Peyer's patch (tissue), 4 donors: ENCODE measurements around the gene BHLHA9. TPM values are rescaled to one million over a fixed set of nuclear protein-coding genes. Genes with fewer than 3 reads are reported as not detected.

ENCODE experiments used
- DNase-seq, 3 donors: peaks; one replicate each; pipeline ENCODE4 v3.0.0-alpha.2; 2017 to 2019
- H3K27ac ChIP-seq, 4 donors: fragments of 200-600 bp; sonication (generic); one replicate each; pipeline ENCODE4 v1.5.1; 2016 to 2019
- H3K27me3 ChIP-seq, 2 donors: fragments of 200-600 bp; sonication (generic); one replicate each; pipeline ENCODE4 v1.5.1; 2019
- H3K36me3 ChIP-seq, 3 donors: fragments of 200-600 bp; sonication (generic); one replicate each; pipeline ENCODE4 v1.5.1; 2016 to 2019
- H3K4me1 ChIP-seq, 4 donors: fragments of 200-600 bp; sonication (generic); one replicate each; pipeline ENCODE4 v1.5.1; 2016 to 2019
- H3K4me3 ChIP-seq, 4 donors: fragments of 200-600 bp; sonication (generic); 1 replicate in 3 of 4; 2 replicates in 1 of 4; pipeline ENCODE4 v1.5.1; 2016 to 2019; ENCODE audit warnings: mild to moderate bottlenecking in 1 of 4
- H3K9me3 ChIP-seq, 4 donors: fragments of 200-600 bp; sonication (generic); one replicate each; pipeline ENCODE4 v1.5.1; 2016 to 2019; ENCODE audit warnings: mild to moderate bottlenecking in 1 of 4
- POLR2A ChIP-seq, 2 donors: fragments of 450-650 bp; IDR thresholded peaks; one replicate each; pipeline ENCODE4 v1.5.1; 2017; ENCODE audit warnings: antibody characterized with exemption in 2 of 2, mild to moderate bottlenecking in 2 of 2, moderate library complexity in 2 of 2
- total RNA-seq, 4 donors: library from RNA; depleted of rRNA; stranded (reverse); fragments of >200 nt; gene quantifications; one replicate each; pipeline ENCODE4 v1.1.0, GENCODE V29; 2016
- TF ChIP-seq, protein P1 (sequence below), 6 experiments: fragments of 450-650 bp in 4 of 6; fragments of 200-600 bp in 2 of 6; sonication (generic) in 1 of 6; IDR thresholded peaks; one replicate each; pipeline ENCODE4 v1.5.1; 2017 to 2019; ENCODE audit warnings: antibody characterized with exemption in 6 of 6, mild to moderate bottlenecking in 3 of 6, moderate library complexity in 1 of 6

Gene BHLHA9
- total RNA-seq, 4 donors from 2014 or later = not detected

DNA sequence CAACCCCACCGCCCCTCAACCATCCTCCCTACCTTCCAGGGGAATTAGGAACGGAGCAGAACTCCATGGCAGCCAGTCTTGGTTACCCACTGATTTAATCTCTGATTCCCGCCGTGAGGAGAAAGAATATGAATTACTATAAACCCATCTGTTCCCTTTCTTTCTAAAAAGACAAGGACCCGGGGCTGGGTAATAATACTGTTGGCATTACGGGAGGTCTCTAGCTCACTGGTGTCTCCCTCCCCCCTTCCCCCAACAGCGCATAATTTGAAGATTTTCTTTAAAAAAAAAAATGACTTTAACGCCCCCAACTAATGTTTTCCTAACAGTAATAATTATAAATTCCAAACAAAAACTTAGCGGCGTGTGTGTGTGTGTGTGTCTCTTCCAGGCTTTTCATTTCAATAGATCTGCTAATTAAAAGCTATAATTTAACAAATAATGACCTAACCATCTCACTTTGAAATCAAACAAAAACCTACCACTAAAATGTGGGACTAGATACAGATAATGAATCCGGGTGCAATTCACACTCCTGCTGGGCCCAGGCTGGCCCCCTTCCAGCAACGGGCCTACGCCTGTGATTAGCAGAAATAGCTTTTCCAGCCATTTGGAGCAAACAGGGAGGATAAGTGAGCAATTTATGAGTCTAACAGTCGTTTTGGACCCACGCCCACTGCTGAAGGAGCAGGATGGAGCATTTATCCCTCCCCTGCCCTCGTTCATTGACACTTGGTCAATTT, 18.2 kb upstream of the BHLHA9 start:
- H3K27ac ChIP-seq = no peak overlapping the region
- TF ChIP-seq POLR2A (IDR thresholded peaks at IDR 0.05) = no peak
- TF ChIP-seq, protein P1, sequence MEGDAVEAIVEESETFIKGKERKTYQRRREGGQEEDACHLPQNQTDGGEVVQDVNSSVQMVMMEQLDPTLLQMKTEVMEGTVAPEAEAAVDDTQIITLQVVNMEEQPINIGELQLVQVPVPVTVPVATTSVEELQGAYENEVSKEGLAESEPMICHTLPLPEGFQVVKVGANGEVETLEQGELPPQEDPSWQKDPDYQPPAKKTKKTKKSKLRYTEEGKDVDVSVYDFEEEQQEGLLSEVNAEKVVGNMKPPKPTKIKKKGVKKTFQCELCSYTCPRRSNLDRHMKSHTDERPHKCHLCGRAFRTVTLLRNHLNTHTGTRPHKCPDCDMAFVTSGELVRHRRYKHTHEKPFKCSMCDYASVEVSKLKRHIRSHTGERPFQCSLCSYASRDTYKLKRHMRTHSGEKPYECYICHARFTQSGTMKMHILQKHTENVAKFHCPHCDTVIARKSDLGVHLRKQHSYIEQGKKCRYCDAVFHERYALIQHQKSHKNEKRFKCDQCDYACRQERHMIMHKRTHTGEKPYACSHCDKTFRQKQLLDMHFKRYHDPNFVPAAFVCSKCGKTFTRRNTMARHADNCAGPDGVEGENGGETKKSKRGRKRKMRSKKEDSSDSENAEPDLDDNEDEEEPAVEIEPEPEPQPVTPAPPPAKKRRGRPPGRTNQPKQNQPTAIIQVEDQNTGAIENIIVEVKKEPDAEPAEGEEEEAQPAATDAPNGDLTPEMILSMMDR (IDR thresholded peaks at IDR 0.05) = no peak
- no peaks in the 10 kb centered on the region for H3K27me3 ChIP-seq
- H3K4me1 ChIP-seq = peaks cover 0 to 5% (median 0%) of the 10 kb centered on the region in 4 donors
- H3K36me3 ChIP-seq = no peaks in the 10 kb centered on the region
- no peak for DNase-seq
- no peaks in the 10 kb centered on the region for H3K9me3 ChIP-seq
- no peak overlapping the region for H3K4me3 ChIP-seq

DNA sequence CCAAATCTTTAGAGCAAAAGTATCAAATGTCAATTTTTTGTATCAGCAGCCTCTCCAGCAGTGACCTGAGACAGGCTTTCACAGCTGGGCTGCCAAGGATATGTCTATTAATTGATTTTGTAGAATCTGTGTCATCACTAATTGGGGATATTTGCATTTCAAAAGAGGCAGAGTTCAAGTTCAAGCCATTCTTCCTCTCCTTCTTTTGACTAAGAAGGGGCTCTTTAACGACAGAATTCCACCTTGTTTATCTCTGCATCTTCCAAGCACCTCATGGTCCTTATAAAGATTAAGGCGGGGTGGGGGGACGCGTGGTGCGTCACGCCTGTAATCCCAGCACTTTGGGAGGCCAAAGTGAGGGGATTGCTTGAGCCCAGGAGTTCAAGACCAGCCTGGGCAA, 15.2 kb upstream of the BHLHA9 start:
- no peaks in the 10 kb centered on the region for H3K36me3 ChIP-seq
- H3K9me3 ChIP-seq = no peaks in the 10 kb centered on the region
- no peak overlapping the region for H3K27ac ChIP-seq
- peaks cover 0 to 11% (median under 1%) of the 10 kb centered on the region in 4 donors for H3K4me1 ChIP-seq
- no peaks in the 10 kb centered on the region for H3K27me3 ChIP-seq
- TF ChIP-seq POLR2A (IDR thresholded peaks at IDR 0.05) = no peak
- TF ChIP-seq, protein P1 (IDR thresholded peaks at IDR 0.05) = no peak
- no peak overlapping the region for H3K4me3 ChIP-seq
- no peak for DNase-seq

DNA sequence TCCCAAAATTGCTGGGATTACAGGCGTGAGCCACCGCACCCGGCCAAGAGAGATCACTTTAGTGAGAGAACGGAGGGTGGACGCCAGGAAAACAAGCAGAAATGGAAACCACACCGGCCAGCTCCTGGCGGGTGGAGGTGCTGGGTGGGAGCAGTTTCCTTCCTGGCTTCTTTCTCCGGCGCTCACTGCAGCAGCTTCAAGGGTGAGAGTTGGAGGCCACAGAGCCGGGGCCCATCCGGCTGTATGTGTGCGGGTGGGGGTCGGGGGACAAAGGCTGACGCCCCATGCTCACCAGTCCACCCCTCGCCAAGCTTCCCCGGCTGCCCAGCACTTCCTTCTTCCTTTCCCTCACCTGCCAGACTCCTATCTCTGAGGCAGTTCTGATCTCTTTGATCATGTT, 13.5 kb upstream of the BHLHA9 start:
- Histone ChIP-seq H3K36me3 (no peaks in the 10 kb centered on the region), H3K4me3 (no peak overlapping the region), H3K27ac (no peak overlapping the region), H3K27me3 (no peaks in the 10 kb centered on the region), H3K4me1 (peaks cover 0 to 15% (median 2%) of the 10 kb centered on the region in 4 donors), H3K9me3 (no peaks in the 10 kb centered on the region)
- DNase-seq = no peak
- TF ChIP-seq, protein P1 (IDR thresholded peaks at IDR 0.05) = no peak
- TF ChIP-seq POLR2A (IDR thresholded peaks at IDR 0.05) = no peak

DNA sequence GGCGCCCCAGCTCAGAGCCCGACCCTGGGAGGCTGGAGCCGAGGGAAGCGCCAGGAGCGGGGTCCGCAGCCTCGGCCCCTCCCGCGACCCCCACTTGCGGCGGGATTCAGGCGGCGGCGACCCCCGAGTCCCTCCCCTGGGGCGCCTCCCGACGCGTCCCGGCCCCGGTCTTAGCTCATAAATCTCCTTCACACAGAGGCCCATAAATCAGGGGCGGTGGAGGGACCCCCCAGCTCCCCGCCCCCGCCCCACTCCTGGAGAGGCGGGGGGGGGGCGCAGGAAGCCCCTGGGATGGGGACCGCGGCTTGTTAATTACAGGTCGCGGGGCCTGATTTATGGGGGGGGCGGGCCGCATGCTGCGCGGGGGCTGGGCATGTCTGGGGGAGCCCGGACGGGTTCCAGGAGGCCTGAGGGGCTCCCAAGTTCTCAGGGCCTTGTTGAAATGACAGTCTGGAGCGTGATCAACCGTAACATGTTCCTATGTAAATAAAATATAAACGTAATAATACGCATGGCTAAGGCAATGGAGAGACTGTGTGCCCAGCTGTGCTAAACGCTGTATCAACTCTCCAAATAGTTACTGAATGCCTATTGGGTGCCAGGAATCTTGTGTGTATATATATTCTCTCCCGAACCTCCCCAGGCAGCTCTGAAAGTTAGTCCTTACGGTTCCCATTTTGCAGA, 10.0 kb upstream of the BHLHA9 start:
- peaks cover 0 to 9% (median 2%) of the 10 kb centered on the region in 4 donors for H3K4me1 ChIP-seq
- H3K36me3 ChIP-seq = no peaks in the 10 kb centered on the region
- H3K27ac ChIP-seq = peak overlapping the region in 1 of 4 donors; percentile 42
- no peaks in the 10 kb centered on the region for H3K9me3 ChIP-seq
- no peaks in the 10 kb centered on the region for H3K27me3 ChIP-seq
- DNase-seq = no peak
- H3K4me3 ChIP-seq = peak overlapping the region; percentile 24 to 55 (median 45)
- TF ChIP-seq, protein P1 (IDR thresholded peaks at IDR 0.05) = no peak
- no peak for TF ChIP-seq POLR2A (IDR thresholded peaks at IDR 0.05)

DNA sequence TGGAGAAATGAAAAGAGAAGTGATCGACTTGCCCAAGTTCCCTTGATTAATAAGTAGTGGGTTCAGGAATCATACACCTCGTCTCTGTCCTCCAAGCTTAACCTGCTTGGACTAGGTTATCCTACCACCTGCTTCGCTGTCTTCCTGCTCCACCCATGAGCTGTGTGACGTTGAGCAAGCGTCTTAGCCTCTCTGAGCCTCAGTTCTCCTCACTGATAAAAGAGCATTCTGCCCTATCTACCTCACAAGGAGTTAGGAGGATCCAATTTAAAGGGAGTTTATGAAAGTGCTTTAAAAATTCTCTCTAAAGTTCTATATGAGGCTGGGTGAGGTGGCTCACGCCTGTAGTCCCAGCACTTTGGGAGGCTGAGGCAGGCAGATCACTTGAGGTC, 9.5 kb upstream of the BHLHA9 start:
- TF ChIP-seq POLR2A (IDR thresholded peaks at IDR 0.05) = no peak
- TF ChIP-seq, protein P1 (IDR thresholded peaks at IDR 0.05) = no peak
- no peak for DNase-seq
- H3K27ac ChIP-seq = no peak overlapping the region
- no peaks in the 10 kb centered on the region for H3K36me3 ChIP-seq
- peaks cover 0 to 9% (median 2%) of the 10 kb centered on the region in 4 donors for H3K4me1 ChIP-seq
- H3K27me3 ChIP-seq = no peaks in the 10 kb centered on the region
- no peaks in the 10 kb centered on the region for H3K9me3 ChIP-seq
- H3K4me3 ChIP-seq = no peak overlapping the region
